ENCODE data around the gene MYCN.

Gene MYCN

GRCh38 chr2:15931319-15931890 lies 8.9 kb upstream of the MYCN start:
- DNase-seq (ENCODE audit: low read depth) = no peak

GRCh38 chr2:15931950-15932349 lies 8.4 kb upstream of the MYCN start:
- DNase-seq (ENCODE audit: low read depth) = no peak

- DNase-seq (ENCODE audit: low read depth) = no peak
These were observed 7.8 kb upstream of the MYCN start for GRCh38 chr2:15932394-15933183.

GRCh38 chr2:15933184-15933845 lies 7.0 kb upstream of the MYCN start:
- no peak for DNase-seq (ENCODE audit: low read depth)

- DNase-seq (ENCODE audit: low read depth) = no peak
These were observed 5.9 kb upstream of the MYCN start for GRCh38 chr2:15934291-15934945.

- no peak for DNase-seq (ENCODE audit: low read depth)
These were observed 5.2 kb upstream of the MYCN start for GRCh38 chr2:15935189-15935588.

- DNase-seq (ENCODE audit: low read depth) = no peak
These were observed 4.7 kb upstream of the MYCN start for GRCh38 chr2:15935675-15936074.

- DNase-seq (ENCODE audit: low read depth) = no peak
These were observed 3.9 kb upstream of the MYCN start for GRCh38 chr2:15936277-15937104.

- DNase-seq (ENCODE audit: low read depth) = no peak
These were observed 3.1 kb upstream of the MYCN start for GRCh38 chr2:15937105-15937881.

GRCh38 chr2:15937882-15938802 lies 2.2 kb upstream of the MYCN start:
- no peak for DNase-seq (ENCODE audit: low read depth)

GRCh38 chr2:15938803-15939555 lies 1.4 kb upstream of the MYCN start:
- no peak for DNase-seq (ENCODE audit: low read depth)

GRCh38 chr2:15939556-15939853 lies 845 bp upstream of the MYCN start:
- DNase-seq (ENCODE audit: low read depth) = no peak

- DNase-seq (ENCODE audit: low read depth) = no peak
These were observed 521 bp downstream of the MYCN start for GRCh38 chr2:15940661-15941480.

- no peak for DNase-seq (ENCODE audit: low read depth)
These were observed 1.1 kb downstream of the MYCN start for GRCh38 chr2:15941481-15941850.

GRCh38 chr2:15941871-15942710 lies 1.7 kb downstream of the MYCN start:
- no peak for DNase-seq (ENCODE audit: low read depth)

- no peak for DNase-seq (ENCODE audit: low read depth)
These were observed 2.5 kb downstream of the MYCN start for GRCh38 chr2:15942711-15943345.

Measured in fibroblast of the conjunctiva (primary cell).